ENCODE results near the gene STKLD1.

- no peak for TF ChIP-seq CTCF (conservative IDR thresholded peaks at IDR 0.05)
- no peak for TF ChIP-seq EZH2 (IDR thresholded peaks at IDR 0.05; ENCODE audit: low read depth)
Observed at GRCh38 chr9:133367778-133368177, 8.4 kb upstream of the STKLD1 start.

All from PC-9 (cell line).